C4-2B (cell line): ENCODE results near the gene WNT2.
"Not testable (repeated sequence)": the region's sequence is repeated elsewhere in the genome, so short reads cannot be mapped to it uniquely, and the experiment has no call there.

Source experiments
- H3K27ac ChIP-seq: fragments of 450-650 bp; 2 replicates; pipeline ENCODE4 v1.5.1; 2017
- ZFX ChIP-seq: fragments of 450-650 bp; IDR thresholded peaks from 2 replicates; pipeline ENCODE4 v1.6.1; 2017
- TF ChIP-seq, protein P1 (sequence below): fragments of 450-650 bp; conservative IDR thresholded peaks from 2 replicates; pipeline ENCODE4 v1.5.1; 2017; ENCODE audit warnings: mild to moderate bottlenecking

Gene WNT2

DNA sequence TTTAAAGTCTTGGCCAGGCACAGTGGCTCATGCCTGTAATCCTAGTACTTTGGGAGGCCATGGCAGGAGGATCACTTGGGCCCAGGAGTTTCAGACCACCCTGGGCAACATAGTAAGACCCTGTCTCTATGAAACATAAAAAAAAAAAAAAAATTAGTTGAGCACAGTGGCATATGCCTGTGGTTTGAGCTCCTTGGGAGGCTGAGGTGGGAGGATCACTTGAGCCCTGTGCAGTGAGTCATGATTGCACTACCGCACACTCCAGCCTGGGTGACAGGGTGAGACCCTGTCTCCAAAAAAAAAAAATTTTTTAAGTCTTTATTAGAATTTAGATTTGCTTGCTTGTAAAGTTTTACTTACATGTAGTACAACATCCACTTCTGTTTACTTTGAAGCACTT is 14.0 kb downstream of the WNT2 start:
- no peak for TF ChIP-seq ZFX
- TF ChIP-seq, protein P1, sequence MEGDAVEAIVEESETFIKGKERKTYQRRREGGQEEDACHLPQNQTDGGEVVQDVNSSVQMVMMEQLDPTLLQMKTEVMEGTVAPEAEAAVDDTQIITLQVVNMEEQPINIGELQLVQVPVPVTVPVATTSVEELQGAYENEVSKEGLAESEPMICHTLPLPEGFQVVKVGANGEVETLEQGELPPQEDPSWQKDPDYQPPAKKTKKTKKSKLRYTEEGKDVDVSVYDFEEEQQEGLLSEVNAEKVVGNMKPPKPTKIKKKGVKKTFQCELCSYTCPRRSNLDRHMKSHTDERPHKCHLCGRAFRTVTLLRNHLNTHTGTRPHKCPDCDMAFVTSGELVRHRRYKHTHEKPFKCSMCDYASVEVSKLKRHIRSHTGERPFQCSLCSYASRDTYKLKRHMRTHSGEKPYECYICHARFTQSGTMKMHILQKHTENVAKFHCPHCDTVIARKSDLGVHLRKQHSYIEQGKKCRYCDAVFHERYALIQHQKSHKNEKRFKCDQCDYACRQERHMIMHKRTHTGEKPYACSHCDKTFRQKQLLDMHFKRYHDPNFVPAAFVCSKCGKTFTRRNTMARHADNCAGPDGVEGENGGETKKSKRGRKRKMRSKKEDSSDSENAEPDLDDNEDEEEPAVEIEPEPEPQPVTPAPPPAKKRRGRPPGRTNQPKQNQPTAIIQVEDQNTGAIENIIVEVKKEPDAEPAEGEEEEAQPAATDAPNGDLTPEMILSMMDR = no peak

DNA sequence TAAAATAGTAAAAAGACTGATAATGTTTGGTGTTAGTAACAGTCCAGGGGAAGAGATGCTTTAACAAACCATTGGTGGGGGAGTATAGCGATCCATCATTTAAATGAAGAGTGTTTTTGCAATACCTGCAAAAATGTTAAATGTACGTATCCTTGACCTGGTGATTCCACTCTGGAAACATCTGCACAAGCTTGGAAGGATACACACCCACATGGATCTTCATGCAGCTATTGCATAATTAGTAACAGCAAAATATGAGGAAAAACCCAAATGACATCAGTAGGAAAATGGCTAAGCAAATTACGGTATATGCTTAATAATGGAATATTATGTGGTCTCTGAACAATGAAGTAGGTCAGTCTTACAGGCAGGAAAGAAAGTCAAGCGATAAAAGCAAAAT is 20.5 kb downstream of the WNT2 start:
- H3K27ac ChIP-seq = no peak overlapping the region
- TF ChIP-seq, protein P1 = no peak
- no peak for TF ChIP-seq ZFX

More for the DNA sequence above, 14.0 kb downstream of the WNT2 start:
- no peak overlapping the region for H3K27ac ChIP-seq

DNA sequence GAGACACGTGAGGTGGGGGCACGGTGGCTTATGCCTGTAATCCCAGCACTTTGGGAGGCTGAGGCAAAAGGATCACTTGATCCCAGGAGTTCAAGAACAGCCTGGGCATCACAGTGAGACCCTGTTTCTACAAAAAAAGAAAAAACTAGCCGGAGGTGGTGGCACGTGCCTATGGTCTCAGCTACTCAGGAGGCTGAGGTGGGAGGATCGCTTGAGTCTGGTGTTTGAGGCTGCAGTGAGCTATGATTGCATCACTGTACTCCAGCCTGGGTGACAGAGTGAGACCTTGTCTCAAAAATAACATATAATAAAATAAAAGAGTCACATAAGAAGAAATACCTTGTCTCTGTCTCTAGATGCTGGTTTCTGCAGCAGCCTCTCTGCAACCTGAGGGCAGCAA is 22.4 kb downstream of the WNT2 start:
- H3K27ac ChIP-seq = not testable (repeated sequence)

DNA sequence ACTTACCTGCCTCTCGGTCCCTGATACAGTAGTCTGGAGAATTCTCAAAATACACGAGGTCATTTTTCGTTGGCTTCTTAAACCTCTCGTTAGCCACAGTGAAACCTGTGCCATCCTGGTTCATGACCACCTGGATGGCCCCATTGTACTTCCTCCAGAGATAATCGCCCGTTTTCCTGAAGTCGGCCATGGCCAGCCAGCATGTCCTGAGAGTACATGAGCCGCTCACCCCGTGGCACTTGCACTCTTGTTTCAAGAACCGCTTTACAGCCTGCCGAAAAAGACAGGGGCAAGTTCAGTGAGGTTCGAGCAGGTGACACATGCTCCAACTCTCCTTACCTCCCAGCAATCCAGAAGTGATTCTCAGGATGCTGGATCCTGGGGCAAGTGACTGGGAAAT is 25.3 kb downstream of the WNT2 start:
- TF ChIP-seq ZFX = no peak
- TF ChIP-seq, protein P1 = no peak

DNA sequence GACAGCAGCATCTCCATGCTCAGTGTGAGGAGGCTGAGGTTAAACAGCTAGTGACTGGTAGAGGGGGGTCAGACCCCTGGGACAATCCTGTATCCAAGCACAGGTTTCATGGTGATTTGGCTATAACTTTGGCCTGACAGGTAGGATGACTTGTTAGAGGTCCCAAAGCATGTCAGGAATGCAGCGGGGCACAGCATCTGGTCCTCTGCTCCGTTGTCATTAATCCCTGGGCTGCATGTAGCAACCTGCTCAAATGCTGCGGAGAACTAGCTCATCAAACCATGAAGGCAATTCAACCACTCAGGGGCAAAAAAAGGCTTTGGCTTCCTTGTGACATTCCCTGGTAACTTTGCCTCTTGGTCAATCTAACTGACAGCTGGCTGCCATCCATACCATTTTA is 26.8 kb downstream of the WNT2 start:
- no peak for TF ChIP-seq ZFX
- TF ChIP-seq, protein P1 = no peak
- no peak overlapping the region for H3K27ac ChIP-seq

More for the DNA sequence above, 25.3 kb downstream of the WNT2 start:
- H3K27ac ChIP-seq = no peak overlapping the region

DNA sequence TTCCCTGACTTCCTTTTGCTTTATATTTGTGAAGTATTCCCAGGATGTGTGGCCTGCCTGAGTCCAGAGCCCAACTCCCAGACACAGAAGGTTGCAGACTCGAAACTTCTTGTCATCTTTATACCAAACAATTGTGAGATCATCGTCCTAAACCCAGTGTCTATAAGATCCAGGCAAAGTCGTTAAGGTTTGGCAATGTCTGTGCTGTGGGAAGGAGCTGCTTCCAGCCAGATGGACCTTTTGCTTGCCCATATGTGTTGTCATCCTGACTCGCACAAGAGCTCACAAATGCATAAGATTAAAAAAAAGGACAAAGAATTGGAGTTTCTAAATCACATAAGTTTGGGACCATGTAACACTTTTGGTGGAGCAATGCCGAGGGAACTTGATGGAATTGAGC is 37.0 kb downstream of the WNT2 start:
- TF ChIP-seq ZFX = no peak
- TF ChIP-seq, protein P1 = no peak
- H3K27ac ChIP-seq = no peak overlapping the region

DNA sequence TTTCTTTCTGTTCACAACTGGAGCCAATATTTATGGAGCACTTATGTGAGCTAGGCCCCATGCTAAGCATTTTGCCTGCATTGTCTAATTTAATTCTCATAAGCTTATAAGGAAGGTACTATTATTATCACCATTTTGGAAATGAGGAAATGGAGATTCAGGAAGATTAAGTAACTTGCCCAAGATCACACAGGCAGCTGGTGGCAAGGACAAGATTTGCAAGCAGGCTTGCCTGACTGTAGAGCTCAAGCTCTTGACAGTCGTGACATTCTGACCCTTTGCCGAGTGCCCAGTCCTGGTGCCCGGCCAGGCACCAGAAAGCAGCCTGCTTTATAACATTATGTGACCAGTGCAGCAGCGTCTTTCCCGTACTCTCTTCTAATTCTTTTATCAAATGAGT is 38.2 kb downstream of the WNT2 start:
- no peak overlapping the region for H3K27ac ChIP-seq
- no peak for TF ChIP-seq ZFX
- TF ChIP-seq, protein P1 = no peak

DNA sequence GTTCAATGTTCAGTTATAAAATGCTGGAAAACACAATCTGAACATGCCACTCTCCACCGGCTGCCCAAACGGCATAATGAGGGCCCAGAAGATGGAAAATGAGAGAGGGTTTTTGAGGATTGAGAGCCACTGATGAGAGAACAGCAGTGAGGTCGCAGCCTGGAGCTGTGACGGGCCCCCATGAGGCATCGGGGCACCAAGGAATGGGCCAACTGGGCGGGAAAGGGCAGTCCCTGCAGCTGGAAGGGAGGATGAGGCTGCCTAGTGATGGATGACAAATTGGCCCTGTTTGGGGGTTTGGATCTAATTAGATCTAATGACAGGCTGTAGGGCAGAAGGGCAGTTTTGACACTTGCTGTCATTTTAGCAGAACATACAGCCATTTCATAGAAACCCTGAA is 39.1 kb downstream of the WNT2 start:
- TF ChIP-seq, protein P1 = no peak
- no peak for TF ChIP-seq ZFX
- H3K27ac ChIP-seq = no peak overlapping the region
